LNCaP clone FGC (cell line): Measurements from ENCODE around the gene ENPEP.

Source experiments
- DNase-seq: peaks from one replicate; pipeline ENCODE4 v3.0.0-alpha.2; 2011; ENCODE audit warnings: low read depth
- H3K4me3 ChIP-seq: 2 replicates; pipeline ENCODE4 v1.5.1; 2011; ENCODE audit warnings: mild to moderate bottlenecking, low read depth, low read length, control low read depth
- TF ChIP-seq, protein P1 (sequence below): IDR thresholded peaks from 2 replicates; pipeline ENCODE4 v1.5.1; 2012; ENCODE audit warnings: mild to moderate bottlenecking; ENCODE audit not compliant: control insufficient read depth, insufficient read depth; ENCODE audit errors: extremely low read depth

Gene ENPEP

DNA sequence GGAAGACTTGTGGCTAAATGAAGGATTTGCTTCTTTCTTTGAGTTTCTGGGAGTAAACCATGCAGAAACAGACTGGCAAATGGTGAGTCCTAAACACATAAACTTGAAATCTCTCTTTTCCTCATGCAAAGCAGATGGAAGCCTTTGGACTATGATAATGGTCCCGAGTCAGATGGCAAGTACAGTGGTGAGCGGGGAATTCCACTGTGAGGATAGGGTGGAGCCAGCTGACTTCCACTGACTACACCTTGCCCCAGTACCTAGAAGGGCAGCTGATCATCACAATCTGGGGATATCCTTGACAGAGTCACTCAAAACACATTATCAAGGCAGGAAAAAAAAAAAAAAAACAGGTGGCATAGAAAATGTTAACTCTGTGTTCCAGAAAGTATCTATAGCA lies 34.3 kb downstream of the ENPEP start:
- no peak overlapping the region for H3K4me3 ChIP-seq
- TF ChIP-seq, protein P1, sequence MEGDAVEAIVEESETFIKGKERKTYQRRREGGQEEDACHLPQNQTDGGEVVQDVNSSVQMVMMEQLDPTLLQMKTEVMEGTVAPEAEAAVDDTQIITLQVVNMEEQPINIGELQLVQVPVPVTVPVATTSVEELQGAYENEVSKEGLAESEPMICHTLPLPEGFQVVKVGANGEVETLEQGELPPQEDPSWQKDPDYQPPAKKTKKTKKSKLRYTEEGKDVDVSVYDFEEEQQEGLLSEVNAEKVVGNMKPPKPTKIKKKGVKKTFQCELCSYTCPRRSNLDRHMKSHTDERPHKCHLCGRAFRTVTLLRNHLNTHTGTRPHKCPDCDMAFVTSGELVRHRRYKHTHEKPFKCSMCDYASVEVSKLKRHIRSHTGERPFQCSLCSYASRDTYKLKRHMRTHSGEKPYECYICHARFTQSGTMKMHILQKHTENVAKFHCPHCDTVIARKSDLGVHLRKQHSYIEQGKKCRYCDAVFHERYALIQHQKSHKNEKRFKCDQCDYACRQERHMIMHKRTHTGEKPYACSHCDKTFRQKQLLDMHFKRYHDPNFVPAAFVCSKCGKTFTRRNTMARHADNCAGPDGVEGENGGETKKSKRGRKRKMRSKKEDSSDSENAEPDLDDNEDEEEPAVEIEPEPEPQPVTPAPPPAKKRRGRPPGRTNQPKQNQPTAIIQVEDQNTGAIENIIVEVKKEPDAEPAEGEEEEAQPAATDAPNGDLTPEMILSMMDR: no peak
- no peak for DNase-seq

DNA sequence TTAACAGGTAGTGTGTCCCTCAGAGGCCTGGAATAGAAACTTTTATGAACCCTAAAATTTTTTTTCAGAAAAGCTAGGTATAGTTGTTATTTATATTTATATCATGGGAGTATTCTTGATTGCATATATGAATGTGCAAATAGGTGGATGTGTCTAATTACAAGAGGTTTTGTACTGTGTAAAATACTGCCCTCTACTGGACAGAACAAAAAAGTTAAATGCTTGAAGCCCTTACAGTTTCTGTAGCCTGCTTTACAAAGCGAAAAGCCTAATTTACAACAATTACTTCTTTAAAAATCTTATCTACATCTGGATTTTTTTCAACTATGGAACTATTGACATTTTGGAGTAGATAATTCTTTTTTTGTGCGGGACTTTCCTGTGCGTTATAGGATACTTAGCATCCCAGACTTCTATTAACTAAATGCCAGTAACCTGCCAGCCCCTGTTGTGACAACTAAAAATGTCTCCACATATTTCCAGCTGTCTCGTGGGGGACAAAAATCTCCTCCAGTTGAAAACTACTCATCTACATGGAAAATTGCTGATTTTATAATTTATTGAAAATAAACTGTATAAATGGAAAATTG lies 35.1 kb downstream of the ENPEP start:
- DNase-seq: peak; percentile 38
- TF ChIP-seq, protein P1: peak; percentile 52
- H3K4me3 ChIP-seq: no peak overlapping the region

DNA sequence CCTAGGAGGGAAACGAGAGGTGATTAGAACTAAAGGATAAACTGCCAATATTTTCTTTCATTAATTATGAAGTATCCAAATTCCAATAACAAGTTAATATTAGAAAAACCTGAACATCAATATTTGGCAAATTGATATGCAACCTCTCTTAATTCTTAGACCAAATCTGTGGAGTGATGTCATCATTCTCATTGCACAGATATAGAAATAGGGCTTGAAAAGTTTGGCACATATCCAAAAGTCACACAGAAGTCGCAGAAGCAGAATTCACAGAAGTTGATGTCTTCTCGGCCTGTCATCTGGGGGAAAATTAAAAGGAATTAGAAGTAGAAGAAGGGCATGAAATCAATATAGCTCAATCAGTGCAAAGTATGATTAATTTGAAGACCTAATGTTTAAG lies 36.9 kb downstream of the ENPEP start:
- no peak for DNase-seq
- TF ChIP-seq, protein P1: no peak
- no peak overlapping the region for H3K4me3 ChIP-seq

DNA sequence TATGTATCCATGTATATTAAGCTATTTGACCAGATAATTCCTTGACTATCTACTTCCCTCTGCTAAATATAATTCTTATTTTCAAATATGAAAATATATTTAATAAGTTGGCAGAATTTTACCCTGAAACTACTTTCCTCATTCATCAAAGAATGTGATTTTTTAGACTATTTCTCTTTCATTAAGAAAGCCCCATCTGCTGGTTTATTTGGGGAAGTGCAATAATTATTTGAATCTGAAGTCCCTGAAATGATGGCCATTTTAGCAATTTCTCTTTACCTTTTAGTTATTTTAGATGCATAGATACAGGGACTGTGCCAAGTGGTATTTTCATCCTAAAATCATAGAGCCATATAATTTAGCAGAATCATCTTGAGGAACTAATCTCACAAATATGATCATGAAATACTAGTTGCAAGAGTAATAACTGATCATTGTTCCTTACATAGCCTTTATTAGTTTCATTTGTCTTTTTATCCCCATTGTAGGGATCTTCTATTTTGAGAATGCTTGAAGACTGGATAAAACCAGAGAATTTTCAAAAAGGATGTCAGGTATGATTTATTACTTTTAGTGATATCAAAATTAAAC lies 39.0 kb downstream of the ENPEP start:
- no peak overlapping the region for H3K4me3 ChIP-seq
- DNase-seq: no peak
- TF ChIP-seq, protein P1: peak; percentile 48

DNA sequence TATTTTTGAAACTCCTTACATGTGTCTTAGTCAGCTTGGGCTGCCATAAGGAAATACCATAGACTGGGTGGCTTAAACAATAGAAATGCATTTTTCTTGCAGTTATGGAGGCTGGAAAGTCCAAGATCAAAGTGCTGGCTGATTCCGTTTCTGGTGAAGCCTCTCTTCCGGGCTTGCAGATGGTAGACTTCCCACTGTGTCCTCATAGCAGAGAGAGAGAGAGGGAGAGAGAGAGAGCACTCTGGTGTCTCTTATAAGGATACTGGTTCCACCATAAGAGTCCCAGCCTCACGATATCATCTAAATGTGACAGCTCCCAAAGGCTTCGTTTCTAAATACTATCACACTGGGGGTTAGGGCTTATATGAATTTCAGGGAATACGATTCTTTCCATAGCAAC lies 39.7 kb downstream of the ENPEP start:
- TF ChIP-seq, protein P1: no peak
- H3K4me3 ChIP-seq: no peak overlapping the region; the same call in 1 of the 2 replicates
- DNase-seq: no peak

DNA sequence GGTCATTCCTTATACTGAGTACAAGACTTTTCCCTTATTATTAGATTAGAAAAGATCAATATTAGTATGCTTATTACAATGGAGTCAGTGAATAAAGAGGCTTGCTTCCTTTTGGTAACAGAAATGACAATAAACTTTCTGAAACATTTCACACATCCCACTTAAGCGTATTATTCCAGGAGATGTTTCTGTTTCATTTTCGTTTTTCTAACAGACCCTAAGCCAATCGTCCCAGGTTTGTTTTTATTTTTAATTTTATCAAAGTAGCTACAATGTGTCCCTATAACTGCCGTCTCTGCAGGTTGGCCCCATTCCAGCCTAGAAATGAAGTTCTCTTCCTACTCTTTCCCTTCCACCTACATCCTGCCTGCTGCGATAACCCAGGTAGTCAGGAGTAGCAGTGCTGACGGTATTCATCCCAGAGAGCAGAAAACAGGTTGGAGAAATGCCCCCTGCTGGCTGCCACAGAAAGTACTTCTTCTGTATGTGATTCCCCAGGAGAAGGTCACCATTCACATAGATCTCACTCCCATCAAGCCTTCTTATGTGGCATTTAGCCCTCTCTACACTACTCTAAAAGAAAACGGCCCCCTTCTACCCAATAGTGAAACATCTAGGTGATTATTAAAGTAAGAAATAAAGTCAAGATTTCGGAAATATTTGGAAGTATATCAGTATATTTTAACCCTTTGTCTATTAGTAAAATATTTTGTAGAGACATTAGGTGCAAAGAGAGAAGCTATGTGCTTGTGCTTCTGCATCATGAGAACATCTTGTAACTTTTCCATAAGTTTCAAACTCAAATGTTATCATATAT lies 40.4 kb downstream of the ENPEP start:
- DNase-seq: peak; percentile 50
- H3K4me3 ChIP-seq: peak overlapping the region; percentile 49
- TF ChIP-seq, protein P1: peak; percentile 81
